NCI-H2196 treated with DMSO at 0.1 percent for 48 hours (cell line): ENCODE results near the gene ITPRIPL2.

Source experiments
- DNase-seq: peaks from one replicate; lab custom pipeline; 2025; ENCODE audit not compliant: unreplicated experiment; lab: John Stamatoyannopoulos, UW

ITPRIPL2 gene

DNA sequence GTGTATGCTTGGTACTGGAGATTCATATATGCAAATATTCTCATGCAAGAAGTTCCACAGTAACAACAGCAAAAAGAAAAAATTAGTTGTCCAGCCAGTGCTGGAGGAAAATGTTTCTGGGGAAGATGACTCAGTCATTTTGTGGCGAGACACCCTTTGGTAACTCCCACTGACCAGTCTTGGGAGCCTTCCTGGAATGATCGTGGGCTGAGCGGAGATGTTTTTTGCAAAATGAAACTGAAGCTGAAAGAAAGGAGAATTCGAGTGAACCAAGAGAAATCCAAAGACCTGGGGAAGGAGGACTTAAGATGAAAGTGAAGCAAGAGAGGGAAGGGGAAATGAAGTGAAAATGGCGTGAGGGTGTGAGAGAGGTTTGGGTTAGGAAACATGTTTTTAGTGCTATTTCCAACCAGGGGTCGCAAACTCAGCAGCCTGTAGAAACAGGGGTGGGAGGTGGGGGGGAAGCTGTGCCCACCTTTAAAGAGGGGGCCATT, 5.2 kb downstream of the ITPRIPL2 start:
- no peak for DNase-seq

DNA sequence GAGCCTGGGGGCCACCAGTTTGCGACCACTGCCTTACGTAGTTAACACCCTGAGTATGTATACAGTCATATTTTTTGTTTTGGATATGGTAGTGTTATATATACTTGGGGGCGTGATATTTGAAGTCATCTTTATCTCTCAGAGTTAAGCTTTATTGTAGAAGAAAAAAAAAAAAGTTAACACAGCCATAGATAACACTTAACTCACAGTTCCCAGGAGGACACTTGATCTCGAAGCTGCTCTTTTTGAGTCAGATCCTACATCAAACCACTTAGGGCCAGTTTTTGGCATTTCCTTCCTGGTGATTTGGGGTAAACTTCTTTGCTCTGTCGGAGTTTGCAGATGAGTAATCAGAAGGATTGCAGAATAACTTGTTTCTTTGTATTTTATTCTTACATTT, 5.8 kb downstream of the ITPRIPL2 start:
- DNase-seq, result no peak

DNA sequence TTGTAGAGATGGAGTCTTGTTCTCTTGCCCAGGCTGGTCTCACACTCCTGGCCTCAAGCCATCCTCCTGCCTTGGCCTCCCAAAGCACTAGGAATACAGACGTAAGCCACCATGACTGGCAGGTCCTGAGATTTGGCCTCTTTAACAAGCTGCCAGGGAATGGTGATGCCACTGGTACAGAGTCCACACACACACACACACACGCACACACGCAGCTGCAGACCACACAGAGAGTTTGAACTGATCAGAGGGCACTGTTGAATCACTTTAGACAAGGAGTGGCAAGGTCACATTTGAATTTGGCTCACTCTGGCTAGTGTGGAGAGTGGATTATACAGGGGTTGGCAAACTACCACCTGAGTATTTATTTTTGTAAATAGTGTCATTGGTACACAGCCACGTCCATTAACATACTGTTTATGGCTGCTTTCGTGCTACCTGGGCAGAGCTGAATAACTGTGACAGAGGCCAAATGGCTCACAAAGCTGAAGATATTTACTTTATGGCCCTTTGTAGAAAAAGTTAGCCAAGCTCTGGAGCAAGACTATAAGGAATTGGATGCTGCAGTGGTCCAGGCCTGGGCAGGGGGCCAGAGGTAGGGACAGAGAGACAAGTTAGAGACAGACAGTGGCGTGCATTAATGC, 9.9 kb downstream of the ITPRIPL2 start:
- DNase-seq, result no peak

DNA sequence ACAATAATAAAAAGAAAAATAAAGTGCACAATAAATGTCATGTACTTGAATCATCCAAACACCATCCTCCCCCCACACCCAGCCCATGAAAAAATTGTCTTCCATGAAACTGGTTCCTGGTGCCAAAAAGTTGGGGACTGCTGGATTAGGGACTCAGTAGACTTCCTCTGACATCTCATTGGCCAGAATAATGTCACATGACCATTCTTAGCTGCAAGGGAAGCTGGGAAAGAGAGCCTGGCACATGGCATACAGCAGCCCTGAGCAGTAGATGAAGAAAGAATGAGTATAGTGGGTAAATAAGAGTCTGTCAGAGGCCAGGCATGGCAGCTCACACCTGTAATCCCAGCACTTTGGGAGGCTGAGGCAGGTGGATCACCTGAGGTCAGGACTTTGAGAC, 12.5 kb downstream of the ITPRIPL2 start:
- no peak for DNase-seq

DNA sequence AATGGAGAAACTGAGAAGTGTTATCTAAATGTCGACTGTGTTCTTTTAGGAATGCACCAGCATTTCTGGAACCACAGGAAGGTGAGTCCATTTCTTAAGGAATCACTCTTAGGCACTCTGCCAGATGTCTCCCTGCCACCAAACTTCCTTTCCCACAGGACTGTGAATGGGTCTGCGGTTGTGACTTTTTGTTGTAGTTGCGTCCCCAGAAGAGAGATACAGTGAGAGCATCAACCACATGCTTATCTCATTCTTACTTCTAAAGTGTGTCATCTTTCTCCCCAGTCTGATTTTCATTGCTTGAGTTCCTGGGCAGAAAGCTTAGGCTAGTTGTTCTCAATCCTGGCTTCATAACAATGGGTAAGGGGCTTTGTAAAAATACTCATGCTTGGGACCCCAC, 13.4 kb downstream of the ITPRIPL2 start:
- no peak for DNase-seq

DNA sequence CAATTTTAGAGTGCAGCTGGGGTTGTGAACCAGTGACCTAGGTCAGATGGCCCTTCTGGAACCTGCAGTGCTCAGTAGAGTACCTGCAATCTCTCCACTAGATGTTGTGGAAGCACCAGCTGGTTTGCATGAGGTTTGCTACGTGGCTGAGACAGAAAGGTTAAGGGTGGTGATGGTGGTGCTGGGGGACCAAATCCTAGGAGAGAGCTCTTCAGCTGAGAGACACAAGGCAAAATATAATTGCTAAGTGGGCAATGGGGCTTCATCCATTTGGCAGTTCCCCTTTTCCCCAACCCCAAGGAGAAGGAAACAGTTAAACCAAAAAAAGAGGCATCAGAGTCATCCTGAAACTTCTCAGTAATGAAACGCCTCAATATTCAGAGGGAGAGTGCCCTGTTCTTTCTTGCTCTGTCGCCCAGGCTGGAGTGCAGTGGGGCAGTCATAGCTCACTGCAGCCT, 13.9 kb downstream of the ITPRIPL2 start:
- no peak for DNase-seq

DNA sequence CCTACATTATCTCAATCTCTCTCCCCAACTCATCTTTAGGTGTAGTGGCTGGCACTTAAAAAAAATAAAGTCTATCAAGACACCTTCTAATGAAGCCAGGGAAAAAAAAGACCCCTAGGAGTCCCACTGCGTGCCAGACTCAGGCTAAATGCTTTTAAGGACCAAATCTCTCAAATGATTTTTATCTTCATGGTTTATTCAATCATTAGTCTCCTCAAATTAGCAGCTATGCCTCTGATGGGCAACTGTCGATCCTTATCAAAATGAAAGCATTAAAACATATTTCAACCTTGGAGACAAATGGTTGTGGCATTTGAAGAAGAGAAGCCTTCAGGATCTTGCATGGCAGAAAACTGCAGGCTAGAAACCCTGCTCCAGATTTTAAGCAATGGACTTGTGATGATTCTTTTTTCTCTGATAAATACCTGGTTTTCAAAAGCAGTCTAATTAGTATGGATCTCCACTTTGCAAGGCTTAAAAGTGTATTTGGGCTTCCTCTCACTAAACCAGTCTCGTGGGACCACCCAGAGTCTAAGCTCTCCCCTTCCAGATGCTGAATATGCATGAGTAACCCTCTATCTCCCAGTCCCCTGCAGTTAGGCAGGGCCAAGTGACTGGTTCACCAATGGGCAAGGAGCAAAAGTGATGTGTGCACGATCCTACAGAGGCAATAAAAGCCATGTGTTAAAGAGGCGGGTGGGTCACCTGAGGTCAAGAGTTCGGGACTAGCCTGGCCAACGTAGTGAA, 14.9 kb downstream of the ITPRIPL2 start:
- DNase-seq, result no peak

DNA sequence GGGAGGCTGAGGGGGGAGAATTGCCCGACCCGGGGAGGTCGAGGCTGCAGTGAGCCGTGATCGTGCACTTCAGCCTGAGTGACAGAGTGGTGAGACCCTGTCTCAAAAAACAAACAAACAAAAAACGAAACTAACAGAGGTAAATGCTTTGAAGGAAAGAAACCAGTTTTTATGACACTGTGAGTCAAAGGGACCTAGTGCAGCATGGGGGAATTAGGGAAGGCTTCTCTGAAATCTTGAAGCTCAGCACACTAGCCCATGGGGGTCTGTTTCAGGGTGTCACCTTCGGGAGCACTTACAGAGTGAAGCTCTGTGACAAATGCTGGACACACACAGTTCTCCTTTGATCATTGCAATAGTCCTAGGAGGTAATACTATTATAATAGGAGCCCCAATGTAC, 16.6 kb downstream of the ITPRIPL2 start:
- DNase-seq, result no peak

DNA sequence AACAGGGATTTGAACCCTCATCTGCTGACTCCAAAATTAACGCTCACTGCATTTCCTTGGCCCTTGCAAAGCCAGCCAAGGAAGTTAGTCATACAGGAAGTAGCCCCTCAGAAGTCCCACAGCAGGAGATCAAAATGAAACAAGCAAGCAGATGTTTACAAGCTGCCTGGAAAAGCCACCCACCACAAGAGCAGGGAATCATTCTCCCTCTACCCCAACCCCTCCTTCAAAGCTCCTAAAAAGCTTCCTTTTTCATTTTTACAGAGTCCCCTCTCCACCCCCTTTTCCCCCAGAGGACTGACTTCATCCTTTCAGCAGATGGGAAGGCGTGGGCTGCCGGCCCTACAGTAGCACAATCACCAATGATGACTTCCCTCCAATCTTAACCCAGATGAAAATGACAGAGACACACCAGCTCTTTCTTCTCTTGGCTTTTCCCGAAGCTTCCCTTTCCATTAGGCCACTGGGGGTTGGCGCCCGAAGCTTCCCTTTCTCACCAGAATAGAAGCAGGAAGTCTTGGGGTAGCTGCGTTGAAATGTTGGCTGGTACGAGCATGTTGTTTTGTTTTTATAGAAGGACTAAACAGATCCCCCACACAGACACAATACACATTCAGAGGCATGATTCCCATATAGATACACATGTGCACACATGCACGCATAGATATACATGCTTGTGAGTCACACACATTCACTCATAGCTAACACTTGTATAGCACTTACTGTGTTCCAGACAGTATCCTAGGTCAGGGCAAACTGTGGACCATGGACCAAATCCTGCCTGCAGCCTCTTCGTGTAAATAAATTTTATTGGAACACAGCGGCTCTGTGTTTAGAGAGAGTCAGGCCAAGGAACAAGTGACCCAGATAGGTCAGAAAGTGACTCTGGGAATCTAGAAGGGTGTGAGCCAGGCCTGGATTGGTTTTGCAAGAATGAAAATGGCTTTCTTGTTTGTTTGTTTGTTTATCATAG, 17.4 kb downstream of the ITPRIPL2 start:
- DNase-seq, result no peak

DNA sequence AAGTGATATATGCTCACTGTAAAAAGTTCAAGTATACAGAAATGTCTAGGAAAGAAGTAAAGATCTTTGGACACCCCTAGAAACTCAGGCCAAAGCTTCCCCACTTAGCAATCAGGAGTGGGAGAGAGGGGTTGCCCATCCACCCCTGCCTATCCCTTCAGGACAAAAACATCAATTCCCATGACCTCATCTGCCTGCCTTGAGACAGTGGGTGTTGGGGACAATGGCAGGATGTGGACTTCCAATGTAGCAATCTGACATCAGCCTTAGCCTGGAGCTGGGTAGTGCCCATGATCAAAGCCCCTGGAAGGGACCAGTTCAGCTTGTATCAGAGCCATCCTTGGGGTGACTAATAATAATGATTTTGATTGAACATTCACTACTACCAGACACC, 18.1 kb downstream of the ITPRIPL2 start:
- no peak for DNase-seq

DNA sequence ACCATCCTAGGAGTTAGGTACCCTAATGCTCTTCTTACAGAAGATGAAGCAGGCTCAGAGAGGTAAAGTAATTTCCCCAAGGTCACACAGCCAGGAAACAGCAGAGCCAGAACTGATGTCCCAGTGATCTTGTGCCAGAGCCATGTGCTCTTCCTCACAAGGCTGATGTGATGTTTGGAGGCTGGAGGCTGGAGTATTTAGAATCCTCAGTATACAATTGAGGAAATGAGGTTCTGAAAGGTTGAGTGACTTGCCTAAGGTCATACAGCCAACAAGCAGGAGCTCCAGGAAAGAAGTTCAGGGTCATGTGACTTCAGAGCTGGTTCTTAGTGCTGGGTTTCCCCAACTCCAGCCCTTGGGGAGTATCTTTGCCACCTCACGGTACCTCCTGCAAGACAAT, 18.5 kb downstream of the ITPRIPL2 start:
- DNase-seq, result no peak

DNA sequence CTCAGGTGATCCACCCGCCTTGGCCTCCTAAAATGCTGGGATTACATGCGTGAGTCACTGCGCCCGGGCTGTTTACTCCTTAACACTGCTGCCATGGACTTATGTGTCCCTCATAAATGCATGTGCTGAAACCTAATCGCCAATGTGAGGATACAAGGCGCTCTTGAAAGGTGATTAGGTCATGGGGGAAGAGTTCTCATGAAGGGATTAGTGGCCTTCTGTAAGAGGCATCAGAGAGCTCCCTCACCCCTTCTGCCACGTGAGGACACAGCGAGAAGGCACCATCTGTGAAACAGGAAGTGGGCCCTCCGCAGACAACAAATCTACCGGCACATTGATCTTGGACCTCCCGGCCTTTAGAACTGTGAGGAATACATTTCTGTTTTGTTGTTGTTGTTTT, 19.1 kb downstream of the ITPRIPL2 start:
- DNase-seq, result no peak

DNA sequence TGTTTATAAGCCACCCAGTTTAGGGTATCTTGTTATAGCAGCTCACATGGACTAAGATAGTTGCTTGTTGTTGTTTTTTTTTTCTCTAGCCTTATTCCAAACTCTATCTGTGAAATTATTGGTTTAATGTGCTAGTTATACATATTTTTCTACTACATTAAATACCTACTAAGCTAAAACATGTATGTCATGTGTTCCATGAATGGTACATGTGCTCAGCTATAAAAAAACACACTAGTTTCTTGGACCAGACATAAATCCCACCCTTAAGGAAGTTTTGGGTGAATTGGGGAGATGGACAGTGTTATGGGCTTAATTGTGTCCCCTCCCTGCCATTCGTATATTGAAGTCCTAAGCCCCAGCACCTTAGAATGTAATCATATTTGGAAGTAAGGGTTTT, 19.8 kb downstream of the ITPRIPL2 start:
- no peak for DNase-seq

DNA sequence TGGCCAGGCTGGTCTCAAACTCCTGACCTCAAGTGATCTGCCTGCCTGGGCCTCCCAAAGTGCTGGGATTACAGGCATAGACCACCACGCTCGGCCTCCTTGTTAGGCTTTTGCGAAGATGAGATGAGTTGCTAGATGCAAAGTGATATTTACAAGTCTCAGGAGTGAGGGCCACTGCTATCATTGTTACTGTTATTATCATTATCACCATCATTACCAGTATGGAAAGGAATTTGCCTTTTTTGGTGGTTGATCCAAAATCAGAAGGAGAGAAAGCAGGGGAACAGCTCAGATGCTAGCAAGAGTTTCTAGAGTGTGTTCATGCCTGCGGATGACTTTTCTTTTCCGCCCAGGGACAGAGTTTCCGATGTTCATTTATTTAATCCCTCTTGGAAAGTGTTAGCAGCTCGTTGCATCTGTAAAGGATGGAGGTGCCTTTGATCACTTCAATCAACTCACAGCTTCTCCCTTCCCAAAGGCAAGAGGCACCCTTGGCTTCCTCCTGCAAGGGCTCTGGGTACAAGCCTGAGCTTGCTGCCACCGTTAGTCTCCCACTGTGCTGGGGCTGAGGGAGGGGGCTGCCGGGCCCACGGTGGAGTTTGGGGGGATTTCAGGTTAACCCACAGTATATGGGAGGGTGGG, 21.6 kb downstream of the ITPRIPL2 start:
- DNase-seq, result no peak

DNA sequence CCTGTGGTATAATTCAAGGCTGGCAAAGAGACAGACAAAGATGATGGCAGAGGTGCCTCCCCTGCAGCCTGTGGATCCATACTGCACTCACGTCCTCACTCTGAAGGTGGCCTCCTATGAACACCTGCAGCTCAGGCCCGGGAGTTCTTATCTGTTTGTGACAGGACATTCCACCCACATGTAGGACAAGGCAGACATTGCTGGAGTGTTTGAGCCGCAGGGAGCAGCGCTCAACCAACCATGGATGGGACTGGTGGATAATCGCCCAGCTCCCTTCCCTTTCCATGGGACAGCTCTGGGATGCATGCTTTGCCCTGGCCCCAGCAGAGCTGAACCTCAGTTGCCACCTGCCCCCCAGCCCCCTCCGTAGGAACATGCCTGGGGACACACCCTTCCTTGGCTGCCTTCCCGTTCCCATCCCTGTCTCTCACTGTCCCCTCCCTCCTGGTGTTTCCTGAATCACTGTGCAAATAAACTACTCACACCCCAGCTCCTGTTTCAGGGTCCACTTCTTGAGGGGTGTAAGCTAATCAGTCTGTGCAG, 22.2 kb downstream of the ITPRIPL2 start:
- no peak for DNase-seq

DNA sequence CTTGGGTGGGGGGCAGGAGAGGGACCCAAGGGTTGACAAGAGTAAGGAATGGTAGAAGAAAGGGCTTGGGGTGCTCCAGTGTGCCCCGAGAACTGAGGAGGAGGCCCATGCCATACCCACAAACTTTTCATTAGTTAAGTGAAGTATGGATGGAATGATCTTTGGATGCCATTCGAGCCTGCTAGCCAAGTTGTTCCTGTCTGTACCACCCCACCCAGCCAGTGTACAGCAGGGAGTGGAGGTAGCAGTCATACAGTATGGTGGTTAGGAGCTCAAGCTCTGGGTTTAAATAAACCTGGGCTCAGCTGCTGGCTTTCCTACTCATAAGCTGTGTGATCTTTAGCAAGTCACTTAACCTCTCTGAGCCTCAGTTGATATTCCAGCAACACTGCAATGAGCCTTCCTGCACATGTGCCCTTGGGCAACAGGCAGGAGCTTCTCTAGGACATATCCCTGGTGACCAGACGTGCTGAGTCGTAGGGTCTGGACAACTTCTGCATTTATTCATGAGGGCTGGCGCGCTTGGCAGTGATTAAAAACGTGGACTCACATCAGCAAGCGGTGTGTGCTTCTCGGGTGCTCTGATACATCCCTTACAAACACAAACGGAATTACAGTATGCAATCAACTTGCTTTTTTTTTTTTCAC, 22.9 kb downstream of the ITPRIPL2 start:
- no peak for DNase-seq

DNA sequence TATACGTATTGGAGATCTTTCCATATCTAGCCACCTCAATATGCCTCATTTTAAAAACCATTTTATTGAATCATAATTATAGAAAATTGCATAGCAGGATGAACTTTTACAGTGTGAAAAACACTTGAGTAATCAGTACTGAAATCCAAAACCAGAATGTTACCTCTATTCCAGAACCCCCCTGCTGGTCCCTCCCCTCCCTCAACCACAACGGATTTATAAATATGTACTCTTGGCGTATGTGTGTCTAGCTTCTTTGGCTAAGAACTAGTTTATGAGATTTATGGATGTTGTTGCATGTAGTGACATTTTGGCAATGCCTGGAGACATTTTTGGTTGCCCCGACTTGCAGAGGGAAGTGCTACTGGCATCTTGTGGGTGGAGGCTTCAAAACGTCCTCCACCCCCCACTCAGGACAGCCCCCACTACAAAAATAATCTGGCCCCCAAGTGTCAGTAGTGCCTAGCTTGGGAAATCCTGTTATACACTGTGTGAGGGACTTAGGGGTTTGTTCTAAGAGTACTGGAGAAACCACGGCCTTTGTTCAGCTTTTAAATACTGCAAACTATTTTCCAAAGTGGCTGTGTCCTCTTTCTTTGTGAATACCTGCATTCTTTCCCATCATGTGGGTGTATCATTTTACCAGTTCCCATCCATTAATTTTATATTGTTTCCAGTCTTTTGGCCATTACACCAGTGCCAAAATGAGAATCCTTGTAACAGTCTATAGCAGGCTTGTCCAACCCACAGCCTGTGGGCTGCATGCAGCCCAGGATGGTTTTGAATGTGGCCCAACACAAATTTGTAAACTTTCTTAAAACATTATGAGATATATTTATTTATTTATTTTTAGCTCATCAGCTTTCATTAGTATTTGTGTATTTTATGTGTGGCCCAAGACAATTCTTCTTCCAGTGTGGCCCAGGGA, 23.7 kb downstream of the ITPRIPL2 start:
- no peak for DNase-seq

DNA sequence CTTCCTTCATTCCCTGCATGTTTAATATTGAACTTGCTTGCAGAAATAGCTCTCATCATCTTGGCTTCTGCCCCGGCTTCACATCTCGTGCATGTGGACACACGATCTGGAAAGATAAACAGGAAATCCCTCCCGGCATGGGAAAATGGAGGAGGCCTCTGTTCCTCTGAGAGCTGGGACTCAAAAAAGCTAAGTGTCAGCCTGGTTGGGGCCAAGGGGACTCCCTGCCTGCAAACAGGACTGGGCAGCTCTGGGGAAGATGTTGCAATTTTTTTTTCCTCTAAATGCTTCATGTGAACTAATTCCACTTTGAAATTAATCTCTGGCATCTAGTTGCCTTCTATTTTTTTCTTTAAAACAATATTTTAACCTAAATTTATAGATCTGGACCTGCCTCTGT, 24.8 kb downstream of the ITPRIPL2 start:
- peak; percentile 80 for DNase-seq

DNA sequence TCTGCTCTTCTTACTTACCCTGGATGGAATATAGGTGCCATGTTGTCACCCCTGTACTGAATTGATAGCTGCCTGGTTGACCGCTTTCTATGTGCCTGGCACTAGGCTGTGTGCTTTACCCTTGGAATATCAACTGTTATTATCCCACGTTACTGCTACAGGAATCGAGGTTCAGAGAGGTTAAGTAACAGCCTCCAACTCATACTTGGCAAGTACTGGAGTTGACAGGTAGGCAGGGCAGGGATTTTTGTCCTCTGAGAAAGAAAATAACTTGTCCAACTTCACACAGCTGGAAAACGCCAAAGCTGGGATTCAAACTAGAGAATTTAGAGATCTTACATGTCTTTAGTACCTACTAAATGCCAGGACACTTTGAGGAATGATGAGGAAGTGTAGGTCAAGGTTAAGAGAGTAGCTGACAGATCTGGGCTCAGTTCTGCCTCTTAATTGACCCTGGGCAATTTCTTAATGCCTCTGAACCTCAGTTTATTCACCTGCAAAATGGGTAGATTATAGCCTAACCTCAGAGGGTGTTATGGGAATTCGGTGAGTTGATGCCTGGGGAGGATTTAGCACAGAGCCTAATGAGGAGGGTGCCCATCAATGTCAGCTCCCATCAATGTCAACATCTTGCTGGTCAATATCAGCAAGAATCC, 25.8 kb downstream of the ITPRIPL2 start:
- DNase-seq, result no peak
